Mesenchymal stem cell (in vitro differentiated cells and primary cell): ENCODE measurements around the gene FAM124B.

ENCODE experiments used
- DNase-seq: peaks from one replicate; pipeline ENCODE4 v3.0.0-alpha.2; 2013
- H2AFZ ChIP-seq: one replicate; pipeline ENCODE4 v1.6.1; 2013; ENCODE audit warnings: low read depth, mild to moderate bottlenecking, control low read depth, inconsistent platforms, low read length, moderate library complexity
- H2AK5ac ChIP-seq: 2 replicates; pipeline ENCODE4 v1.6.1; 2013; ENCODE audit warnings: low read length, moderate library complexity, mild to moderate bottlenecking, inconsistent platforms; ENCODE audit not compliant: severe bottlenecking
- H2BK120ac ChIP-seq: one replicate; pipeline ENCODE4 v1.6.1; 2013; ENCODE audit warnings: low read depth, mild to moderate bottlenecking, inconsistent platforms, low read length, moderate library complexity
- H2BK12ac ChIP-seq, 2 experiments: one replicate each; pipeline ENCODE4 v1.6.1; 2013; ENCODE audit warnings: inconsistent platforms in 2 of 2, low read length in 2 of 2, mild to moderate bottlenecking in 2 of 2, moderate library complexity in 2 of 2, control low read depth in 1 of 2
- H2BK15ac ChIP-seq: one replicate; pipeline ENCODE4 v1.6.1; 2013; ENCODE audit warnings: mild to moderate bottlenecking, low read depth, inconsistent platforms; ENCODE audit not compliant: poor library complexity, severe bottlenecking
- H2BK5ac ChIP-seq: 2 replicates; pipeline ENCODE4 v1.6.1; 2013; ENCODE audit warnings: low read depth, mild to moderate bottlenecking, low read length, control low read depth, inconsistent platforms; ENCODE audit not compliant: poor library complexity, severe bottlenecking
- H3K14ac ChIP-seq, 2 experiments: one replicate each; pipeline ENCODE4 v1.6.1; 2013; ENCODE audit warnings: inconsistent platforms in 2 of 2, low read length in 2 of 2, control low read depth in 1 of 2, mild to moderate bottlenecking in 1 of 2, moderate library complexity in 1 of 2
- H3K18ac ChIP-seq, 2 experiments: one replicate each; pipeline ENCODE4 v1.6.1; 2013; ENCODE audit warnings: inconsistent platforms in 2 of 2, low read length in 2 of 2, control low read depth in 1 of 2, low read depth in 1 of 2, mild to moderate bottlenecking in 1 of 2
- H3K23ac ChIP-seq, 2 experiments: one replicate each; pipeline ENCODE4 v1.6.1; 2013; ENCODE audit warnings: inconsistent platforms in 2 of 2, low read length in 2 of 2, mild to moderate bottlenecking in 2 of 2, moderate library complexity in 2 of 2, control low read depth in 1 of 2
- H3K27ac ChIP-seq: 2 replicates; pipeline ENCODE4 v1.5.1; 2013; ENCODE audit warnings: mild to moderate bottlenecking, moderate library complexity, low read length, control low read depth, inconsistent platforms; ENCODE audit not compliant: poor library complexity, severe bottlenecking
- H3K27me3 ChIP-seq, 2 experiments: 2 replicates each; pipeline versions ENCODE4 v1.6.1 to v1.7.0; 2013; ENCODE audit warnings: low read length in 2 of 2, mild to moderate bottlenecking in 2 of 2, moderate library complexity in 2 of 2, control low read depth in 1 of 2, inconsistent platforms in 1 of 2; ENCODE audit not compliant: control insufficient read depth in 1 of 2, insufficient read depth in 1 of 2
- H3K36me3 ChIP-seq, 2 experiments: 2 replicates each; pipeline versions ENCODE4 v1.6.1 to v1.7.0; 2013; ENCODE audit warnings: low read length in 2 of 2, control low read depth in 1 of 2, inconsistent platforms in 1 of 2, low read depth in 1 of 2, mild to moderate bottlenecking in 1 of 2; ENCODE audit not compliant: insufficient read depth in 2 of 2, control insufficient read depth in 1 of 2
- H3K4ac ChIP-seq, 2 experiments: one replicate each; pipeline ENCODE4 v1.6.1; 2013; ENCODE audit warnings: inconsistent platforms in 2 of 2, low read length in 2 of 2, mild to moderate bottlenecking in 2 of 2, moderate library complexity in 2 of 2, control low read depth in 1 of 2, low read depth in 1 of 2
- H3K4me1 ChIP-seq: 2 replicates; pipeline ENCODE4 v1.6.1; 2013; ENCODE audit warnings: low read depth, low read length, control low read depth; ENCODE audit not compliant: control insufficient read depth, insufficient read depth
- H3K4me2 ChIP-seq: 2 replicates; pipeline ENCODE4 v1.6.1; 2013; ENCODE audit warnings: low read length, mild to moderate bottlenecking, inconsistent platforms; ENCODE audit not compliant: poor library complexity, severe bottlenecking
- H3K4me3 ChIP-seq, 2 experiments: 2 replicates each; pipeline versions ENCODE4 v1.5.1 to v1.7.0; 2013; ENCODE audit warnings: low read length in 2 of 2, mild to moderate bottlenecking in 2 of 2, control low read depth in 1 of 2, low read depth in 1 of 2; ENCODE audit not compliant: insufficient read depth in 1 of 2
- H3K79me1 ChIP-seq: replicated peaks from 2 replicates; pipeline ENCODE4 v1.6.1; 2013; ENCODE audit warnings: mild to moderate bottlenecking, control low read depth, low read length, inconsistent platforms; ENCODE audit not compliant: poor library complexity, severe bottlenecking
- H3K9ac ChIP-seq: 2 replicates; pipeline ENCODE4 v1.7.0; 2013; ENCODE audit warnings: mild to moderate bottlenecking, low read length, moderate library complexity
- H3K9me3 ChIP-seq: 2 replicates; pipeline ENCODE4 v1.7.0; 2013; ENCODE audit warnings: mild to moderate bottlenecking, low read length; ENCODE audit not compliant: control insufficient read depth
- H4K8ac ChIP-seq: one replicate; pipeline ENCODE4 v1.6.1; 2013; ENCODE audit warnings: inconsistent platforms, mild to moderate bottlenecking, low read length, moderate library complexity
- H4K91ac ChIP-seq: one replicate; pipeline ENCODE4 v1.6.1; 2013; ENCODE audit warnings: mild to moderate bottlenecking, low read length, inconsistent platforms
- WGBS: methylation state at CpG from one replicate; pipeline ENCODE4 v1.1.7; 2013; ENCODE audit warnings: mixed read lengths; 5-methylcytosine and 5-hydroxymethylcytosine counted together

Gene FAM124B

GRCh38 chr2:224360801-224361251 is 41.1 kb downstream of the FAM124B start:
- Histone ChIP-seq H3K14ac (no peak overlapping the region), H3K36me3 (no peaks in the 10 kb centered on the region), H3K27me3 (no peaks in the 10 kb centered on the region), H2BK15ac (no peak overlapping the region), H3K4me3 (no peak overlapping the region), H3K9me3 (no peaks in the 10 kb centered on the region), H2BK12ac (no peak overlapping the region), H3K23ac (no peak overlapping the region), H3K9ac (no peak overlapping the region), H2AK5ac (no peak overlapping the region), H3K18ac (no peak overlapping the region), H3K4ac (no peak overlapping the region), H2AFZ (no peak overlapping the region), H2BK120ac (no peak overlapping the region), H4K8ac (no peak overlapping the region), H3K4me1 (no peaks in the 10 kb centered on the region), H3K79me1 (no peaks in the 10 kb centered on the region), H3K27ac (no peak overlapping the region), H3K4me2 (no peak overlapping the region), H2BK5ac (no peak overlapping the region), H4K91ac (no peak overlapping the region)
- no peak for DNase-seq
- 100% methylated on average over 1 of the region's 3 CpGs for WGBS

- H2BK12ac ChIP-seq = no peak overlapping the region
- H2BK15ac ChIP-seq = no peak overlapping the region
Measured at GRCh38 chr2:224359569-224359968, 42.3 kb downstream of the FAM124B start.

GRCh38 chr2:224357098-224357901 is 44.6 kb downstream of the FAM124B start:
- Histone ChIP-seq H2BK120ac (no peak overlapping the region), H4K8ac (no peak overlapping the region), H2BK15ac (no peak overlapping the region), H3K18ac (no peak overlapping the region), H3K79me1 (no peaks in the 10 kb centered on the region), H2AK5ac (no peak overlapping the region), H3K14ac (no peak overlapping the region), H4K91ac (no peak overlapping the region), H3K27ac (no peak overlapping the region), H2BK12ac (no peak overlapping the region), H2AFZ (no peak overlapping the region), H3K9me3 (no peaks in the 10 kb centered on the region), H2BK5ac (no peak overlapping the region), H3K4me2 (no peak overlapping the region), H3K4me3 (no peak overlapping the region), H3K4ac (no peak overlapping the region), H3K27me3 (peaks cover 0 to 5% of the 10 kb centered on the region in 2 experiments), H3K4me1 (no peaks in the 10 kb centered on the region), H3K23ac (no peak overlapping the region), H3K9ac (no peak overlapping the region), H3K36me3 (no peaks in the 10 kb centered on the region)
- peak; percentile 69 for DNase-seq
- 65% methylated on average over 6 of the region's 8 CpGs for WGBS

More at GRCh38 chr2:224359569-224359968, 42.3 kb downstream of the FAM124B start:
- Histone ChIP-seq H3K9me3 (no peaks in the 10 kb centered on the region), H3K4me2 (no peak overlapping the region), H2BK120ac (no peak overlapping the region), H3K4me3 (no peak overlapping the region), H3K23ac (no peak overlapping the region), H3K18ac (no peak overlapping the region), H3K79me1 (no peaks in the 10 kb centered on the region), H2AFZ (peak overlapping the region; percentile 37), H4K91ac (no peak overlapping the region), H2BK5ac (no peak overlapping the region), H3K27ac (no peak overlapping the region), H3K14ac (no peak overlapping the region), H3K4me1 (no peaks in the 10 kb centered on the region), H2AK5ac (no peak overlapping the region), H3K27me3 (peaks cover 0 to 2% of the 10 kb centered on the region in 2 experiments), H3K9ac (no peak overlapping the region), H4K8ac (no peak overlapping the region), H3K4ac (no peak overlapping the region), H3K36me3 (no peaks in the 10 kb centered on the region)
- no peak for DNase-seq
- WGBS = 72% methylated on average over 3 of the region's 3 CpGs

- no peak overlapping the region for H3K18ac ChIP-seq
- no peak overlapping the region for H3K9ac ChIP-seq
- no peak overlapping the region for H2BK12ac ChIP-seq
- H3K79me1 ChIP-seq = no peaks in the 10 kb centered on the region
- H3K27ac ChIP-seq = no peak overlapping the region
- no peak overlapping the region for H2BK5ac ChIP-seq
- peaks cover 0 to 5% of the 10 kb centered on the region in 2 experiments for H3K27me3 ChIP-seq
- H2AK5ac ChIP-seq = no peak overlapping the region
- no peak overlapping the region for H3K23ac ChIP-seq
- H3K9me3 ChIP-seq = no peaks in the 10 kb centered on the region
- no peak overlapping the region for H4K8ac ChIP-seq
- no peak overlapping the region for H3K4me3 ChIP-seq
- no peak overlapping the region for H3K14ac ChIP-seq
- no peaks in the 10 kb centered on the region for H3K4me1 ChIP-seq
- no peak overlapping the region for H2AFZ ChIP-seq
- H3K4ac ChIP-seq = no peak overlapping the region
- no peak overlapping the region for H3K4me2 ChIP-seq
- no peak overlapping the region for H2BK15ac ChIP-seq
- WGBS = 89% methylated on average over 13 of the region's 13 CpGs
- H3K36me3 ChIP-seq = no peaks in the 10 kb centered on the region
- peak overlapping the region; percentile 34 for H4K91ac ChIP-seq
- H2BK120ac ChIP-seq = no peak overlapping the region
- DNase-seq = no peak
Measured at GRCh38 chr2:224354632-224355211, 47.2 kb downstream of the FAM124B start.
